K562 (cell line): ENCODE results near the gene ADPRHL1. TPM values are rescaled to one million over a fixed set of nuclear protein-coding genes. Genes with fewer than 3 reads are reported as not detected.
A peak's percentile ranks its signal among the peaks of the same experiment; 100 is the strongest.

Experiments used
- ATAC-seq: fragments of 200-7000 bp; cut with Tn5 transposase; 3 replicates; pipeline ENCODE4 v1.9.1; 2020; ENCODE audit warnings: moderate library complexity
- BruUV-seq: library from RNA; stranded (reverse); fragments of 400-500 nt; replicated peaks from 2 replicates; lab custom pipeline; 2021; lab: Mats Ljungman, UMichigan
- CTCF ChIA-PET: fragments of 300-600 bp; formaldehyde crosslinking; extraction: SDS; loops from one replicate; lab custom pipeline; 2021; ENCODE audit warnings: low intra/inter-chr PET ratio; lab: Yijun Ruan, JAX
- POLR2A ChIA-PET: fragments of 300-600, 350-650 bp; sonication (Branson Sonifier 250); formaldehyde crosslinking; extraction: SDS; loops from one replicate; lab custom pipeline; 2021; ENCODE audit warnings: antibody characterized with exemption, inconsistent platforms; lab: Yijun Ruan, JAX
- DNase-seq, 4 experiments: peaks; one replicate each; pipeline versions ENCODE4 v3.0.0 to v3.0.0-alpha.2; 2011 to 2018; ENCODE audit warnings: low spot score in 3 of 4, mixed read lengths in 3 of 4; ENCODE audit errors: extremely low read depth in 1 of 4
- FAIRE-seq: peaks from 2 replicates; lab custom pipeline; 2011; peaks lifted over from hg19 to GRCh38; lab: Jason Lieb, UNC
- H2AFZ ChIP-seq: 2 replicates; pipeline ENCODE4 v1.6.0; 2011; ENCODE audit warnings: low read depth, low read length, control low read depth, inconsistent platforms
- H3K27ac ChIP-seq: fragments of 200-600 bp; 3 replicates; pipeline ENCODE4 v1.8.0; 2011; ENCODE audit warnings: low read depth, mild to moderate bottlenecking, control low read depth, inconsistent platforms, low read length, moderate library complexity, mixed read lengths; ENCODE audit errors: extremely low read depth
- H3K27me3 ChIP-seq, 2 experiments: fragments of 300-600 bp in 1 of 2; 2 replicates in 1 of 2; 3 replicates in 1 of 2; pipeline versions ENCODE4 v1.6.0 to v1.8.0; 2011; ENCODE audit warnings: inconsistent platforms in 2 of 2, low read length in 2 of 2, mild to moderate bottlenecking in 1 of 2, mixed read lengths in 1 of 2, moderate library complexity in 1 of 2; ENCODE audit not compliant: control insufficient read depth in 2 of 2, insufficient read depth in 2 of 2
- H3K36me3 ChIP-seq: fragments of 300-600 bp; 3 replicates; pipeline ENCODE4 v1.8.0; 2011; ENCODE audit warnings: mild to moderate bottlenecking, low read length, inconsistent platforms; ENCODE audit not compliant: control insufficient read depth, insufficient read depth
- H3K4me1 ChIP-seq, 2 experiments: fragments of 200-600 bp in 1 of 2; replicated peaks in 1 of 2; 2 replicates in 1 of 2; 3 replicates in 1 of 2; pipeline versions ENCODE4 v1.5.1 to v1.8.0; 2011; ENCODE audit warnings: inconsistent platforms in 2 of 2, low read length in 2 of 2, mild to moderate bottlenecking in 1 of 2, mixed read lengths in 1 of 2, moderate library complexity in 1 of 2; ENCODE audit not compliant: control insufficient read depth in 2 of 2, insufficient read depth in 2 of 2
- H3K4me2 ChIP-seq: 2 replicates; pipeline ENCODE4 v1.6.1; 2011; ENCODE audit warnings: low read length, control low read depth, inconsistent platforms, mixed read lengths; ENCODE audit not compliant: insufficient read depth
- H3K4me3 ChIP-seq: fragments of 200-600 bp; sonication (generic), shearing (Covaris generic); 2 replicates; pipeline ENCODE4 v1.5.1; 2016; ENCODE audit warnings: control low read depth, inconsistent platforms
- H3K79me2 ChIP-seq: fragments of 200-600 bp; 3 replicates; pipeline ENCODE4 v1.8.0; 2011; ENCODE audit warnings: low read length, inconsistent platforms; ENCODE audit not compliant: control insufficient read depth, insufficient read depth
- H3K9ac ChIP-seq, 2 experiments: 2 replicates each; pipeline versions ENCODE4 v1.6.0 to v1.6.1; 2011; ENCODE audit warnings: low read depth in 2 of 2, low read length in 2 of 2, control low read depth in 1 of 2, inconsistent platforms in 1 of 2, mild to moderate bottlenecking in 1 of 2, mixed read lengths in 1 of 2; ENCODE audit not compliant: insufficient read depth in 1 of 2
- H3K9me1 ChIP-seq: one replicate; pipeline ENCODE4 v1.6.0; 2011; ENCODE audit warnings: inconsistent platforms, mild to moderate bottlenecking, low read length, moderate library complexity; ENCODE audit not compliant: control insufficient read depth, insufficient read depth
- H3K9me3 ChIP-seq: replicated peaks from 2 replicates; pipeline ENCODE4 v1.5.1; 2011; ENCODE audit warnings: low read depth, low read length, inconsistent platforms; ENCODE audit not compliant: control insufficient read depth, insufficient read depth
- H4K20me1 ChIP-seq: replicated peaks from 2 replicates; pipeline ENCODE4 v1.6.1; 2011; ENCODE audit warnings: low read length, inconsistent platforms, mixed read lengths; ENCODE audit not compliant: control insufficient read depth, insufficient read depth
- LEF1 ChIP-seq: fragments of 450-650 bp; IDR thresholded peaks from 2 replicates; pipeline ENCODE4 v1.6.1; 2016; ENCODE audit warnings: mild to moderate bottlenecking
- NEUROD1 ChIP-seq: fragments of 150-350 bp; IDR thresholded peaks from 2 replicates; pipeline ENCODE4 v1.6.1; 2014; ENCODE audit warnings: borderline replicate concordance, low read length, low read depth; ENCODE audit not compliant: partially characterized antibody
- RB1 ChIP-seq: fragments of 450-650 bp; IDR thresholded peaks from 2 replicates; pipeline ENCODE4 v1.6.1; 2017; ENCODE audit warnings: low read depth, mild to moderate bottlenecking
- RBM25 ChIP-seq: fragments of 200-400 bp; formaldehyde crosslinking; IDR thresholded peaks from 2 replicates; pipeline ENCODE4 v1.6.1; 2018; ENCODE audit warnings: low read length, low read depth, moderate library complexity; ENCODE audit not compliant: severe bottlenecking
- ZBTB8A ChIP-seq: fragments of 450-650 bp; IDR thresholded peaks from 2 replicates; pipeline ENCODE4 v1.6.1; 2018; ENCODE audit warnings: mild to moderate bottlenecking, moderate library complexity; ENCODE audit not compliant: partially characterized antibody
- ZEB2 ChIP-seq: fragments of 450-650 bp; IDR thresholded peaks from 2 replicates; pipeline ENCODE4 v1.6.1; 2016
- ZNF174 ChIP-seq: fragments of 250-450 bp; sonication (Bioruptor Pico); IDR thresholded peaks from 2 replicates; pipeline ENCODE4 v1.4.0; 2020; ENCODE audit warnings: mild to moderate bottlenecking
- ZNF212 ChIP-seq: fragments of 450-650 bp; formaldehyde crosslinking; IDR thresholded peaks from 2 replicates; pipeline ENCODE4 v1.4.0; 2020; ENCODE audit warnings: mild to moderate bottlenecking
- ZNF347 ChIP-seq: fragments of 450-650 bp; formaldehyde crosslinking; IDR thresholded peaks from 2 replicates; pipeline ENCODE4 v1.4.0; 2020; ENCODE audit warnings: low read depth, mild to moderate bottlenecking, moderate library complexity
- WGBS: fragments of 100-300 bp; shearing (Covaris generic); methylation state at CpG from one replicate; pipeline ENCODE4 v1.1.6; 2016; ENCODE audit warnings: low coverage, mixed read lengths; ENCODE audit not compliant: insufficient coverage; ENCODE audit errors: missing lambda C conversion rate; 5-methylcytosine and 5-hydroxymethylcytosine counted together
- in situ Hi-C: fragments of 300-500 bp; cut with MboI; formaldehyde crosslinking; loops from 4 replicates; pipeline ENCODE4 v1.15.0; 2018; ENCODE audit warnings: inconsistent platforms, mixed read lengths
- intact Hi-C: fragments of 100-400 bp; cut with micrococcal nuclease; formaldehyde crosslinking; loops from 2 replicates; pipeline ENCODE4 v1.14.2; 2022
- polyA plus RNA-seq, 8 experiments: library from polyadenylated mRNA; depleted of rRNA in 4 of 8; stranded (reverse) in 5 of 8; unstranded in 3 of 8; fragments of >200 nt; fragmentation: Nextera tagmentation in 2 of 8; fragmentation: Illumina TruSeq in 1 of 8; extraction: Ambion mirVana in 2 of 8; extraction: Trizol in 1 of 8; gene quantifications; 2 replicates each; pipeline versions ENCODE4 v1.2.1 to v1.2.3, GENCODE V29; 2011 to 2014; ENCODE audit warnings: inconsistent platforms in 1 of 8, missing spikeins in 1 of 8
- total RNA-seq, 7 experiments: library from RNA; depleted of rRNA in 6 of 7; stranded (reverse); fragments of >200 nt in 6 of 7; fragmentation: Illumina TruSeq in 2 of 7; extraction: Trizol in 2 of 7; gene quantifications; 2 replicates each; pipeline versions ENCODE4 v1.2.1 to v1.2.3, GENCODE V29; 2011 to 2021; ENCODE audit warnings: low replicate concordance in 1 of 7
- TF ChIP-seq, protein P1 (sequence below): sonication (generic); IDR thresholded peaks from 2 replicates; pipeline ENCODE4 v1.6.1; 2016

The ADPRHL1 gene
- total and polyA plus RNA-seq, 9 of the 15 experiments (the other 6 are each of a cell fraction or from before 2014, with no cell fraction given) = 0.06 to 0.76 (median 0.37) TPM; not detected in 1

DNA sequence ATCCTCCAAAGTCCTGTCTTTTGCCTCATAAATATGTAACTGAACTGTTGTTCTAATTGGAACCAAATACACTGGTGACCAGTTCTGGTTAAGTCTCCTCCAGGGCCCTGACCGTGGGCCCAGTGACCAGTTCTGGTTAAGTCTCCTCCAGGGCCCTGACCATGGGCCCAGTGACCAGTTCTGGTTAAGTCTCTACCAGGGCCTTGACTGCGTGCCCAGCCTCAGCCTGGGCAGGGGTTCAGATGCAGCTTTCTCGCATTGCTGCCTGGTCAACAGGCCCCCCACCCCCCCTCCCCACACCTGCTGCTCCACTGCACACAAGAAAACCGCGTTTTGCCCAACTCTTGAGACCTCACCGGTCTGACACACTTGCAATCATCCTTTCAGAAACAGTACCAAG lies 85.5 kb downstream of the ADPRHL1 start:
- Histone ChIP-seq H3K27me3 (no peaks in the 10 kb centered on the region), H3K4me2 (no peak overlapping the region), H2AFZ (no peak overlapping the region), H3K4me1 (peaks cover 0 to 37% of the 10 kb centered on the region in 2 experiments; a peak in 3 of 5 replicates), H3K36me3 (no peaks in the 10 kb centered on the region), H3K9me1 (no peaks in the 10 kb centered on the region), H3K4me3 (no peak overlapping the region), H4K20me1 (no peaks in the 10 kb centered on the region), H3K79me2 (peaks cover 8% of the 10 kb centered on the region; the same call in 2 of the 3 replicates)
- ChIA-PET CTCF (no interaction called here), POLR2A (no interaction called here)
- no TSS peak for BruUV-seq
- intact Hi-C loops (no loop called here), in situ Hi-C loops (no loop called here)
- ATAC-seq = no peak
- no peak for DNase-seq
- no peak for FAIRE-seq
- WGBS = 32% methylated on average over 3 of the region's 6 CpGs
- TF ChIP-seq ZEB2 = no peak
- TF ChIP-seq RBM25 = no peak
- no peak for TF ChIP-seq ZNF347 (CRISPR knock-in tag)
- TF ChIP-seq, protein P1, sequence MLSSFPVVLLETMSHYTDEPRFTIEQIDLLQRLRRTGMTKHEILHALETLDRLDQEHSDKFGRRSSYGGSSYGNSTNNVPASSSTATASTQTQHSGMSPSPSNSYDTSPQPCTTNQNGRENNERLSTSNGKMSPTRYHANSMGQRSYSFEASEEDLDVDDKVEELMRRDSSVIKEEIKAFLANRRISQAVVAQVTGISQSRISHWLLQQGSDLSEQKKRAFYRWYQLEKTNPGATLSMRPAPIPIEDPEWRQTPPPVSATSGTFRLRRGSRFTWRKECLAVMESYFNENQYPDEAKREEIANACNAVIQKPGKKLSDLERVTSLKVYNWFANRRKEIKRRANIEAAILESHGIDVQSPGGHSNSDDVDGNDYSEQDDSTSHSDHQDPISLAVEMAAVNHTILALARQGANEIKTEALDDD = peak; percentile 46; the same call in 1 of the 2 replicates
- TF ChIP-seq, all 486 proteins: peak for 1
- Histone ChIP-seq H3K9ac (no peak overlapping the region), H3K9me3 (no peaks in the 10 kb centered on the region), H3K27ac (no peak overlapping the region)

DNA sequence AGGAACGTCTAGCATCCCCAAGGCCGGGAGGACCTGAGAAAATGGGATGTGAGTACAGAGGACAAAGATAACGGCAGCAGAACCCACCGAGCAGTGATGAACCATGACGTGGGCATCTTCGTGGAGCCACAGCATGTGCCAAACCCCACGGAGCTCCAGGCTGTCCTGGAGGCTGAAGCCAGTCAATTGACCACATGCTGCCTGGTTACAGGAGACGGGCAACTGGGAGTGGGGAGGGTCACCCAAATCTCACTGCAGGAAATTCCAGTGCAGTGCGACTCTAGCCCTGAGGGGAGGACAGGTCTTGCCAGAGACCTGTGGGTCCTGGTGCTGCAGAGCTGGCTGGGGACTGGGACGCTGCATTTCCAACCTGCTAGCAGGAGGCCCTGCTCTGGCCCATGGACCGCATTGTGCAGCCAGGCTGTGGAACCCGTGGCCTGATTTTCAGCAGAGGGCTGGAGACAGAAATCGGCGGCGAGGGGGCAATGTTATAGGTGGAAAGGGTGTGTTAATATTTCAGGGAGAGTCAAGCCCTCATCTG lies 86.2 kb downstream of the ADPRHL1 start:
- in situ Hi-C loops (no loop called here), intact Hi-C loops (no loop called here)
- no peak for TF ChIP-seq LEF1
- no peak for TF ChIP-seq NEUROD1
- TF ChIP-seq ZNF212 = no peak
- no peak for TF ChIP-seq RB1
- TF ChIP-seq ZNF174 (CRISPR knock-in tag) = no peak
- no peak for TF ChIP-seq ZBTB8A
- H3K9me3 ChIP-seq = no peaks in the 10 kb centered on the region
- no peaks in the 10 kb centered on the region for H4K20me1 ChIP-seq
- H3K4me3 ChIP-seq = no peak overlapping the region
- H3K4me1 ChIP-seq = peaks cover 0 to 40% of the 10 kb centered on the region in 2 experiments; a peak in 3 of 5 replicates
- H3K9me1 ChIP-seq = no peaks in the 10 kb centered on the region
- ATAC-seq = no peak
- POLR2A ChIA-PET = no interaction called here
- H3K9ac ChIP-seq = peak overlapping the region in 1 of 2 experiments; percentile 5; a peak in 1 of 4 replicates
- 34% methylated on average over 12 of the region's 15 CpGs for WGBS
- H3K27ac ChIP-seq = no peak overlapping the region
- H3K79me2 ChIP-seq = peaks cover 8% of the 10 kb centered on the region; the same call in 2 of the 3 replicates
- BruUV-seq = no TSS peak
- no peak for DNase-seq
- no peak for FAIRE-seq
- H3K4me2 ChIP-seq = no peak overlapping the region
- CTCF ChIA-PET = no interaction called here
- H3K36me3 ChIP-seq = no peaks in the 10 kb centered on the region
- H3K27me3 ChIP-seq = no peaks in the 10 kb centered on the region
- H2AFZ ChIP-seq = no peak overlapping the region
